NCI-H226 (cell line): ENCODE measurements around the gene VWC2.

ENCODE experiments used
- DNase-seq: peaks from one replicate; pipeline ENCODE4 v3.0.0-alpha.2; 2015

The VWC2 gene

DNA sequence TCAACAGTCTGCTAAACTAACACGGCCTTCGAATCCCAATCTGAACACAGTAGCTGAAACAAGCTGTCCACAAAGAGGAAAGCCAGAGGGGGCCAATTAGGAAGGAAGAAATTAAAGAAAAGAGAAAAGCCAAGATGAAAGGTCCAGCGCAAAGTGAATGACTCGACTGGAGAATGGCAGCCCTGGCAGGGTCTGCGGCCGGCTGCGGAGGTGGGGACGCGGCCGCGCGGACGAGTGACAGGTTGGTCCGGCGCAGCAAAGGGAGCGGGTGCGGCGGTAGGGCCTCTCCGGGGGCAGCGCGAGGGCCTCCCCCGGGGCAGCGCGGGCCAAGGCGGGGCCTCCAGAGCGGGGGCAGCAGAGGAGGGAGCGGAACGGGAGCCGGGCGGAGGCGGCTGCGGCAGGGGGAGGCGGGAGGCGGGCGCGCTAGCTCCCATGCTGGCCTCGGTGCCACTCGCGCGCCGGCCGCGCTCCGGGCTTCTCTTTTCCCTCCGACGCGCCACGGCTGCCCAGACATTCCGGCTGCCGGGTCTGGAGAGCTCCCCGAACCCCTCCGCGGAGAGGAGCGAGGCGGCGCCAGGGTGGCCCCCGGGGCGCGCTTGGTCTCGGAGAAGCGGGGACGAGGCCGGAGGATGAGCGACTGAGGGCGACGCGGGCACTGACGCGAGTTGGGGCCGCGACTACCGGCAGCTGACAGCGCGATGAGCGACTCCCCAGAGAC, at the start of gene VWC2:
TSS of gene VWC2 (plus strand) at position 421 of the 718 bp plus-strand sequence. CDS start 1,798 bp downstream, outside the sequence.
- no peak for DNase-seq

GRCh38 chr7:49724071-49724470, 49.4 kb upstream of the VWC2 start:
- DNase-seq, result no peak

- no peak for DNase-seq
Measured at GRCh38 chr7:49731836-49732235, 41.6 kb upstream of the VWC2 start.

- no peak for DNase-seq
Measured at GRCh38 chr7:49762666-49763065, 10.8 kb upstream of the VWC2 start.

DNA sequence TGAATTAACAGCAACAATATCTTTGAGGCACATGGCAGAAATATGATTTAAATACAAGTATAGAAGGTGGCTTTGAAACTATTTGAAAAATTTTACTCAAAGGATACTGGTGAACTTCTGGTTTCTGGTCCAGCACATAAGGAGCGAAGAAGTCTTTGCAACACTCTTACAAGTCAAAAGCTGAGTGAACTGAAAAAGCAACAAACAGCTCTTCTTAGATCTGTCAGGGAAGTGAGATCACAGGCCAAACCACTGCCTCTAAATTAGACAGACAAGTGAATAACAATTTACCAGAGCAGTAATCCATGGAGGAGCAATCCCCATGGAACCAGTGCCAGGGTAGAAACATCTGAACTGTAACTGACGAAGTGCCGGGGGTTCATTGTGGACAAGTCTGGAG, 9.6 kb upstream of the VWC2 start:
- DNase-seq, result no peak

GRCh38 chr7:49766966-49767365, 6.5 kb upstream of the VWC2 start:
- DNase-seq, result no peak

GRCh38 chr7:49767719-49768118, 5.7 kb upstream of the VWC2 start:
- DNase-seq, result no peak

DNA sequence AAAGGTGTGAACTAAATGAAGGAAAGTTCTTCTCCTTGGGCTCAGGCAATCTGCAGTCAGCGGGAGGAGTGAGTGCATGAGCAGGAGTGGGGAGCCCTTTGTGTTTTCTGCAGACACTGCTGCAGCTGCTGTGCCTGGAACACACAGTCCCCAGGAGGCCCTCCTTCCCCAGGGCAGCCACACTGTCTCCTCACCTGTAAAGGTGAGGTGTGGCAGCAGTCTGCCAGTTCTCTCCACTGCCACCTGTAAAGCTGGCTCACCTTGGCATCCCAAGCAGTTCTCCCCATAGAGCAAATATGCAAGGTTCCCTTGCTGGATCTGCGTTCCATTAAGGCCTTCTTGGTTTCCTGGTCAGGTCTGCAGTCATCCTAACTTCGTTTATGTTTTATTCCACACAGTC, 5.2 kb upstream of the VWC2 start:
- no peak for DNase-seq

DNA sequence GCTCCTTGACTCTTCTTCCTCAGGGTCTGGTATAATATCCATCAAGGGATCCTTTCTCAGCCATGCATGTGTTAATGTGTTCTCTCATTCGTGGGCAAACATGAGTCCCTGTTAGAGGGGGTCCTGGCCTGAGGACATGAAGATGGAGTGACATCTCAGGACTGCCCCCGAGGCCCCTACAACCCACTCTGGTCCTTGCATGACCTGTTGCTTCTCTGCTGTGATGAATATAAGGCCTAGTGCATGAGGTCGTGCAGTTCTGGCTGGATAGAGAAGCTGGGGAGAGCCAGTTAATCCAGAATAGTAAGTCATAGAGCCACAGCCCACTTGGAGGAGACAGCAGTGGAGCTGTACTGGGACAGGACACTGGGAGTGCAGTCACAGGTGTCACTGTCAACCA, 4.6 kb upstream of the VWC2 start:
- no peak for DNase-seq

DNA sequence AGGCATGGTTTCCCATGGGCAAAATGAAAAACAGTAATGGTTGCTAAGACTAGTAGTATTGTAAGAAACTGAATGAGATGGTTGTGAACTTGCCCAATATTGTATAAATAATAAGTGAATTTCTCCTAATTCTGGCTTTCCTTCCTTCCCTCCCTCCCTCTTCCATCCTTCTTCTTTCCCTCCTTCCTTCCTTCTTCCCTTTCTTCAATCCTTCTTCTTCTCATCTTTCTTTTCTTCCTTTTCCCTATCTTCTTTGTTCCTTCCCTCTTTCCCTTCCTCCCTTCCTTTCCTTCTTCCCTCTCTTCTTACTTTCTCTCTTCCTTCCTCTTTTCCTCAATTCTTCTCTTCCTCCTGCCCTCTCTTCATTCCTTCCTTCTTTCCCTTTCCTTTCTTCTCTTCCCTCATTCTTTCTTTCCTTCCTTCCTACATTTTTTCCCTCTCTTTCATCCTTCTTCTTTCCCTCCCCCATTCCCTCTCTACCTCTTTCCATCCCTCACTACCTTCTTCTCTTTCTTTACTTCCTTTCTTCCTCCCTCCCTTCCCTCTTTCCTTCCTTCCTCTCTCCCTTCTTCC, 4.1 kb upstream of the VWC2 start:
- no peak for DNase-seq

DNA sequence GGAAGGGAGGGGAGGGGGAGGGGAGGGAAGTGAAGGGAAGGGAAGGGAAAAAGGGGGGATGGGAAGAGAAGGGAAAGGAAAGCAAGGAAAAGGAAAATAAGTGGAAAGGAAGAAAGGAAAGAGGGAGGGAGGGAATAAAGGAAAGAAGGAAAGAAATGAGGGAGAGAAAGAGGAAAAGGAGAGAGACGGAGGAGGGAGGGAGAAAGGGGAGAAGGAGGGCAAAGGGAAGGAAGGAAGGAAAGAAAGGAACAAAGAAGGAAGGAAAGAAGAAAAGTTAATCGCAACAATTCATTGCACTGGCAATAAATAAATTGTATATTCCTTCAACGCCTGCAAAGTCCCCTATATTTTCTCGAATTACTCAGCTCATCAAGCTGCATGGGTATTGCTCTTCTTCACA, 2.6 kb upstream of the VWC2 start:
- DNase-seq, result no peak

GRCh38 chr7:49771427-49772176, 1.8 kb upstream of the VWC2 start:
- DNase-seq, result no peak

DNA sequence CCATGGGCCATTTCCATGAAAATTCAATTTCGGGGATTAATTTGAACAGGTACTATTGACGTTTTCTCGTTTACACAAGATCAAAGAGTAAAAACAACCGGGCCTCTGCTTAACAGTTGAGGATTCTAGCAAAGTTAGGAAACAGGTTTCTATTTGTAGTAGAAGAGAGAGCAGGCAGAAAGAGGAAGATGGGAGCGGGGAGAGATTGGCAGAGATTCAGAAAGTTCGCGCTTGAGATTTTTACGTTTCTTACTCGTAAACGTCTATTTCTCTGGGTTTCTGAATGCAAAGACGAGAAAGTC, 571 bp upstream of the VWC2 start:
- no peak for DNase-seq

- DNase-seq, result no peak
Measured at GRCh38 chr7:49773936-49774458, 559 bp downstream of the VWC2 start.

DNA sequence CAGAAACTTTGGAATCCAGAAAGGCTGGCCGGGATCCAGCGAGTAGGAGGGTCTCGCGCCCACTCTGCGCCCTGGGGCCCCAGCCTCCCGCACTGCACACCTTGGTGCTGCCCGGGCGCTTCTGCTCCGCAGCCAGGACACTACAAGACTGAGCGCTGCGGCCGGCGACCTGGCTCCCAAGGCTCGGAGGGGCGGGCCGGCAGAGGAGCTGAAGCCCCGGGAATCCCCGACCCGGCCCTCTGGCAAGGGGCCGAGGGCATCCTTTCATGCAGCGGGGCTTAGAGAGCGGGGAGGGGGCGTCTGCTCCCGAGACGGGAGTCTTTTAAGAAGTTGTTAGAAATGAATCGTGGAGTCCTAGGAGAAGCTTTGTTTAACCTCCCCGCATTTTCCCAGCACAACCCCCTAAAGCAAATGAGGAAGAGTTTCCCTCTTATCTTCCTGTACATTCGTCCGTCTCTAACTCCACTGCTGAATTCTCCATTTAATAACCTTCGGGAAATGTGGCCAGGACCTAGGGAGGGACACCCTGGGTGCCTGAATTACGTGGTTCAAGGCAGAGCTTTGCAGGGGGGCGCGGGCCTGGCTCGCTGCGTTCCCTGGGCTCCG, 1.1 kb downstream of the VWC2 start:
- no peak for DNase-seq

DNA sequence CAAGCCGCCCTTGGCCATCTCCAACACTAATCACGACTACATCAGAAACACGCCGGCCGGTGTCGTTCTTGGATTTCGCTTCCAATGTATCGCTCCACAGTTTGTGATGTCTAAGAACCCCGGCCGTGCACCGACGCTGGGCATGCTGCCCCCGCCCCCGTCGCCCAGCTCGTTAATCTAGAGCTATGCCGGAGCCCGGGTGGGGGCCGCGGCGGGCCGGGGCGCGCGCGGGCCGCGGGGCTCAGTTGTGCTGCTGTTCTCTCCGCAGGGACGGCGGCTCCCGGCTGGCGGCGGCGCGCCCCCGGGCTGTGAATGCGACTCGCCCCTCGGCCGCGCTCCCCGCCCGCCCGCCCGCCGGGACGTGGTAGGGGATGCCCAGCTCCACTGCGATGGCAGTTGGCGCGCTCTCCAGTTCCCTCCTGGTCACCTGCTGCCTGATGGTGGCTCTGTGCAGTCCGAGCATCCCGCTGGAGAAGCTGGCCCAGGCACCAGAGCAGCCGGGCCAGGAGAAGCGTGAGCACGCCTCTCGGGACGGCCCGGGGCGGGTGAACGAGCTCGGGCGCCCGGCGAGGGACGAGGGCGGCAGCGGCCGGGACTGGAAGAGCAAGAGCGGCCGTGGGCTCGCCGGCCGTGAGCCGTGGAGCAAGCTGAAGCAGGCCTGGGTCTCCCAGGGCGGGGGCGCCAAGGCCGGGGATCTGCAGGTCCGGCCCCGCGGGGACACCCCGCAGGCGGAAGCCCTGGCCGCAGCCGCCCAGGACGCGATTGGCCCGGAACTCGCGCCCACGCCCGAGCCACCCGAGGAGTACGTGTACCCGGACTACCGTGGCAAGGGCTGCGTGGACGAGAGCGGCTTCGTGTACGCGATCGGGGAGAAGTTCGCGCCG, 1.9 kb downstream of the VWC2 start:
- no peak for DNase-seq

DNA sequence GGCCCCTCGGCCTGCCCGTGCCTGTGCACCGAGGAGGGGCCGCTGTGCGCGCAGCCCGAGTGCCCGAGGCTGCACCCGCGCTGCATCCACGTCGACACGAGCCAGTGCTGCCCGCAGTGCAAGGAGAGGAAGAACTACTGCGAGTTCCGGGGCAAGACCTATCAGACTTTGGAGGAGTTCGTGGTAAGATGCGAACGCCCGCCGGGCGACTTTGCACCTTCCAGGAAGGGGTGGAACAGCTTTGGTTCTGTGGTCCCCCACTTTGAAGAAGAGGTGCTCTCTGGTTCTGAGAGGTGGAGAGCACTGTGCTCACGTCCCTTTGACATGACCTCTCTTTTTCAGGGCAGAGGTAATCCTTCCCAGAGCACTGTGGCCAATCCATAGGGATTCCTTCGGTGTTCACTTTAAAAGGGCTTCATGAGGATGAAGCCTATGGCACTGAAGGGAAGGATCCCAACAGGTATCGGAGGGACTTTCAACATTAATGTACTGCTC, 2.6 kb downstream of the VWC2 start:
- DNase-seq, result no peak

GRCh38 chr7:49776994-49777393, 3.6 kb downstream of the VWC2 start:
- DNase-seq, result no peak

DNA sequence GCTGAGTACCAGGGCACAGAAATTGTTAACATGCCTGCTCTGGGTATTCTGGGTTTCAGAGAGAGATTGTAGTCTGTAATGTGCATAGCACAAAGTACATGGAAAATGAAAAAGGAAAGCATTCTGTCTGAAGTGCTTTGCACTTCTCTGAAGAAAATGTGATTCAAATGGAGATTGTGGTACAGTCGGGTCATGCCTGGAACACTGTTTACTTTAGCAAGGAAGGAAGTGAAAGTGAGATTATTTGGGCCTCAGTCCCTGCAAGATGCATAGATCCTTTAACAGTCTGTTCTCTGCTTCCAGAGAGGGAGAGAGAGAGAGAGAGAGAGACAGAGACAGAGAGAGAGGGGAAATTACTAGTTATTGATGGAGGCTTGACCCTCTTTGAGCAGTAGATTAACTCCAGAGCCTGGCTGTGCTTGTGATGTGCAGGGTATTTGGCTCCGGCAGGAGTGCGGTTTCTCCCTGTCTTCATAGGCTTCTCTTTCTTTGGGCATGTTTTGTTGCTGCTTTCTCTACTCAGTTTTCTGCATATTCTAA, 5.4 kb downstream of the VWC2 start:
- DNase-seq, result no peak

GRCh38 chr7:49780953-49781352, 7.5 kb downstream of the VWC2 start:
- DNase-seq, result no peak

- no peak for DNase-seq
Measured at GRCh38 chr7:49781996-49782395, 8.6 kb downstream of the VWC2 start.

DNA sequence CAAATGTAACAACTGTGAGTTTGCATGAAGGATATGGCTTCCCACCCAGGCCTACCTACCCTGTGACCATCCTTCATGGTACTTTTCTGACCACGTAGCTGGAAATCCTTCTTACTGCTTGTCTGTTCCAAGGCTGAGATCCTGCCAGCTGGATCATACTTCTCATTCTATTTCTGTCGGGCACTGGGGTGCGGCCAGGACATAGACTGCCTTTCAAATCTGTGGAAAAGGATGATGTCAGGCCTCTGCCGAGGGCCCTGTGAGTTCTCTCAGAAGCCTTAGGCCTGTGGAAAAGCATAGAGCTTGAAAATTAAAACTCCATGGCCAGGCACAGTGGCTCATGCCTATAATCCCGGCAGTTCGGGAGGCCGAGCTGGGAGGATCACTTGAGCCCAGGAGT, 10.0 kb downstream of the VWC2 start:
- DNase-seq, result no peak
